ENCODE results near the gene PWWP2A.
"Not testable (repeated sequence)": the region's sequence is repeated elsewhere in the genome, so short reads cannot be mapped to it uniquely, and the experiment has no call there.

Gene PWWP2A

DNA sequence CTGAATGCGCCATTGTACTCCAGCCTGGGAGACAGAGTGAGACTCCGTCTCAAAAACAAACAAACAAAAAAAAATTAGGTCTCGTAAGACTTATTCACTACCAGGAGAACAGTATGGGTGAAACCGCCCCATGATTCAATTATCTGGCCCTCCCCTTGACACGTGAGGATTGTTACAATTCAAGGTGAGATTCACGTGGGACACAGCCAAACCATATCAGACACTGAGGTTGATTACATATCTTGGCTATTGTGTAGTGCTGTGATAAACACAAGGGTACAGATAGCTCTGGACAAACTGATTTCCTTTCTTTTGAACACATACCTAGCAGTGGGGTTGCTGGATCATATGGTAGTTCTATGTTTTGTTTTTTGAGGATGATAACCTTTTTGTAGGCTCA, 42.4 kb upstream of the PWWP2A start:
- Histone ChIP-seq H4K20me1 (ENCODE audit: insufficient read depth, low read length, poor library complexity, severe bottlenecking) (no peaks in the 10 kb centered on the region), H3F3A (ENCODE audit: low read depth) (no peaks in the 10 kb centered on the region), H3K9ac (ENCODE audit: low read depth, low read length, poor library complexity, severe bottlenecking) (no peak overlapping the region), H3K27me3 (ENCODE audit: insufficient read depth, low read length, poor library complexity, severe bottlenecking) (no peaks in the 10 kb centered on the region), H3K36me3 (ENCODE audit: insufficient read depth, low read length) (no peaks in the 10 kb centered on the region), H3K79me2 (ENCODE audit: insufficient read depth, low read length) (no peaks in the 10 kb centered on the region), H3K4me2 (ENCODE audit: low read depth, low read length, poor library complexity, severe bottlenecking) (no peak overlapping the region), H3K9me2 (replicated peaks; ENCODE audit: low read depth, low read length) (no peaks in the 10 kb centered on the region), H3K4me1 (ENCODE audit: insufficient read depth, low read length, poor library complexity, severe bottlenecking) (no peaks in the 10 kb centered on the region), H3K4me3 (ENCODE audit: low read length, poor library complexity, severe bottlenecking) (no peak overlapping the region), H2AFZ (ENCODE audit: low read length) (no peak overlapping the region), H3K9me3 (ENCODE audit: insufficient read depth, low read depth, low read length) (no peaks in the 10 kb centered on the region)
- TF ChIP-seq, protein P1, sequence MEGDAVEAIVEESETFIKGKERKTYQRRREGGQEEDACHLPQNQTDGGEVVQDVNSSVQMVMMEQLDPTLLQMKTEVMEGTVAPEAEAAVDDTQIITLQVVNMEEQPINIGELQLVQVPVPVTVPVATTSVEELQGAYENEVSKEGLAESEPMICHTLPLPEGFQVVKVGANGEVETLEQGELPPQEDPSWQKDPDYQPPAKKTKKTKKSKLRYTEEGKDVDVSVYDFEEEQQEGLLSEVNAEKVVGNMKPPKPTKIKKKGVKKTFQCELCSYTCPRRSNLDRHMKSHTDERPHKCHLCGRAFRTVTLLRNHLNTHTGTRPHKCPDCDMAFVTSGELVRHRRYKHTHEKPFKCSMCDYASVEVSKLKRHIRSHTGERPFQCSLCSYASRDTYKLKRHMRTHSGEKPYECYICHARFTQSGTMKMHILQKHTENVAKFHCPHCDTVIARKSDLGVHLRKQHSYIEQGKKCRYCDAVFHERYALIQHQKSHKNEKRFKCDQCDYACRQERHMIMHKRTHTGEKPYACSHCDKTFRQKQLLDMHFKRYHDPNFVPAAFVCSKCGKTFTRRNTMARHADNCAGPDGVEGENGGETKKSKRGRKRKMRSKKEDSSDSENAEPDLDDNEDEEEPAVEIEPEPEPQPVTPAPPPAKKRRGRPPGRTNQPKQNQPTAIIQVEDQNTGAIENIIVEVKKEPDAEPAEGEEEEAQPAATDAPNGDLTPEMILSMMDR (conservative IDR thresholded peaks at IDR 0.05; ENCODE audit: low read length), result no peak
- no peak for TF ChIP-seq EZH2phosphoT487 (IDR thresholded peaks at IDR 0.05; ENCODE audit: borderline replicate concordance)

DNA sequence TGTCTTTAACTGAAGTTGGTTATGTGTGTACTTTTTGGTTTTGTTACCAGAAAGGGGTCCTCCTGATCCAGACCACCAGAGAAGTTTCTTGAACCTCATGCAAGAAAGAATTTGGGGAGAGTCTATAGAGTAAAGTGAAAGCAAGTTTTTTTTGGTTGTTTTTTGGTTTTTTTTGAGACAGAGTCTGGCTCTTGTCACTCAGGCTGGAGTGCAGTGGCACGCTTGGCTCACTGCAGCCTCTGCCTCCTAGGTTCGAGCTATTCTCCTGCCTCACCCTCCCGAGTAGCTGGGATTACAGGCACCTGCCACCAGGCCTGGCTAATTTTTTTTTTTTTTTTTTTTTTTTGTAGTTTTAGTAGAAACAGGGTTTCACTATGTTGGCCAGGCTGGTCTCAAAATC, 41.6 kb upstream of the PWWP2A start:
- not testable (repeated sequence) for H3F3A ChIP-seq (ENCODE audit: low read depth); H3K9me2 ChIP-seq (replicated peaks; ENCODE audit: low read depth, low read length); H4K20me1 ChIP-seq (ENCODE audit: insufficient read depth, low read length, poor library complexity, severe bottlenecking); H3K79me2 ChIP-seq (ENCODE audit: insufficient read depth, low read length); H3K4me2 ChIP-seq (ENCODE audit: low read depth, low read length, poor library complexity, severe bottlenecking); H2AFZ ChIP-seq (ENCODE audit: low read length); H3K9me3 ChIP-seq (ENCODE audit: insufficient read depth, low read depth, low read length); H3K36me3 ChIP-seq (ENCODE audit: insufficient read depth, low read length); H3K4me1 ChIP-seq (ENCODE audit: insufficient read depth, low read length, poor library complexity, severe bottlenecking); H3K4me3 ChIP-seq (ENCODE audit: low read length, poor library complexity, severe bottlenecking); H3K9ac ChIP-seq (ENCODE audit: low read depth, low read length, poor library complexity, severe bottlenecking); H3K27me3 ChIP-seq (ENCODE audit: insufficient read depth, low read length, poor library complexity, severe bottlenecking)

DNA sequence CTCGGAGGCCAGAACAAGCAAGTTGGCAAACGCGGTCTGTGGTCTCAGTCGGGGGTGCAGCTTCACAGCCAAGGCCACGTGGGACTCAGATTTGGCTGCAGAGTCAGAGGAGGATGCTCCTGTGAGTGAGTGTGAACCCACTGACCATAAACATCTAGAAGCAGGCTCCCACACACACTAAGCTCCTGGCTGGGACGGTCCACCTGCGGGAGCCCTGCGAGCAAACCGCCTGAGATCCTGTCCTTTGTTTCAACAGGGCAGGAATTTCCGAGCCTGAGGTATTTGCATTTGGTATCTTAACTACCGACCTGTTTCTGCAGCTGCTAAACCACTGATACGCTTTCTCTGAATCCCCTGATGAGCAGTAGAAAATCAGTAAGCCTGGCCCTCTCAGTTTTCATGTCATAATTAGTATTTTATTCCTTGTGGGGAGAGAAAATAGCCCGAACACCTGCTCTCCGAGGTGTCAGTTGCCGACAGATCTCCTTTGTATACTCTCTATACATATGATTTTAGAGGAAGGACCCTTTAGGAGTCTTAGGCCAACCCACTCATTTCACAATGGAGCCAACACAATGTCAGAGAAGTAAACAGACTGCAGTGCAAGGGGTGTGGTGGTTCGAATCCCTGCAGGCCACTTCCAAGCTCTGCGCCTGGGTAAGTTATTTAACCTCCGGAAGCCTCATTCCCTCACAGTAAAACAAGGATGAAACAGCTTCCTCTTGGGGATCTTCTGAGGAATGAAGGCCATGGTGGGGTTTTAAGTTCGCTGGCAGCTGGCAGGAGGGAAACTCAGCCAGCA, 40.9 kb upstream of the PWWP2A start:
- no peaks in the 10 kb centered on the region for H3F3A ChIP-seq (ENCODE audit: low read depth)
- no peaks in the 10 kb centered on the region for H4K20me1 ChIP-seq (ENCODE audit: insufficient read depth, low read length, poor library complexity, severe bottlenecking)
- TF ChIP-seq, protein P1 (conservative IDR thresholded peaks at IDR 0.05; ENCODE audit: low read length), result no peak
- TF ChIP-seq EZH2phosphoT487 (IDR thresholded peaks at IDR 0.05; ENCODE audit: borderline replicate concordance), result no peak
- H3K36me3 ChIP-seq (ENCODE audit: insufficient read depth, low read length), result no peaks in the 10 kb centered on the region
- no peak overlapping the region for H3K4me3 ChIP-seq (ENCODE audit: low read length, poor library complexity, severe bottlenecking)
- H3K4me2 ChIP-seq (ENCODE audit: low read depth, low read length, poor library complexity, severe bottlenecking), result no peak overlapping the region
- no peak overlapping the region for H3K9ac ChIP-seq (ENCODE audit: low read depth, low read length, poor library complexity, severe bottlenecking)
- no peaks in the 10 kb centered on the region for H3K9me2 ChIP-seq (replicated peaks; ENCODE audit: low read depth, low read length)
- H3K9me3 ChIP-seq (ENCODE audit: insufficient read depth, low read depth, low read length), result no peaks in the 10 kb centered on the region
- H2AFZ ChIP-seq (ENCODE audit: low read length), result no peak overlapping the region
- no peaks in the 10 kb centered on the region for H3K4me1 ChIP-seq (ENCODE audit: insufficient read depth, low read length, poor library complexity, severe bottlenecking)
- H3K79me2 ChIP-seq (ENCODE audit: insufficient read depth, low read length), result no peaks in the 10 kb centered on the region
- no peaks in the 10 kb centered on the region for H3K27me3 ChIP-seq (ENCODE audit: insufficient read depth, low read length, poor library complexity, severe bottlenecking)

DNA sequence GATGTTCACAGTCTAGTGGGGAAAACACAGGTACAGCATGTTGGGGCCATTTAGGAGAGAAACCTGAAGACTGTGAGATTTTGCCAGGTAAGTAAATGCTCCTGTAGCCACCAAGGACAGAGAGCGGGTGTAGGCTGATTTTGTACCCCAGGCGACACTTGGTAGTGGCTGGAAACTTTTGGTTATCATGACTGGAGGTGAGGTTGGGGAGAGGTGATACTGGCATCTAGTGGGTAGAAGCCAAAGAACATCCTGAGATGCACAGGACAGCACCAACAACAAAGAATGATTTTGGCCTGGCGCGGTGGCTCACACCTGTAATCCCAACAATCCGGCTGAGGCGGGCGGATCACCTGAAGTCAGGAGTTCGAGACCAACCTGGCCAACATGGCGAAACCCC, 38.8 kb upstream of the PWWP2A start:
- no peak overlapping the region for H3K4me2 ChIP-seq (ENCODE audit: low read depth, low read length, poor library complexity, severe bottlenecking)
- H2AFZ ChIP-seq (ENCODE audit: low read length), result no peak overlapping the region
- no peaks in the 10 kb centered on the region for H3K4me1 ChIP-seq (ENCODE audit: insufficient read depth, low read length, poor library complexity, severe bottlenecking)
- H3K27me3 ChIP-seq (ENCODE audit: insufficient read depth, low read length, poor library complexity, severe bottlenecking), result no peaks in the 10 kb centered on the region
- H3K9me3 ChIP-seq (ENCODE audit: insufficient read depth, low read depth, low read length), result no peaks in the 10 kb centered on the region
- no peak overlapping the region for H3K4me3 ChIP-seq (ENCODE audit: low read length, poor library complexity, severe bottlenecking)
- no peaks in the 10 kb centered on the region for H4K20me1 ChIP-seq (ENCODE audit: insufficient read depth, low read length, poor library complexity, severe bottlenecking)
- H3K79me2 ChIP-seq (ENCODE audit: insufficient read depth, low read length), result no peaks in the 10 kb centered on the region
- H3K36me3 ChIP-seq (ENCODE audit: insufficient read depth, low read length), result no peaks in the 10 kb centered on the region
- TF ChIP-seq, protein P1 (conservative IDR thresholded peaks at IDR 0.05; ENCODE audit: low read length), result no peak; the same call in 1 of the 2 replicates
- TF ChIP-seq EZH2phosphoT487 (IDR thresholded peaks at IDR 0.05; ENCODE audit: borderline replicate concordance), result no peak
- H3K9me2 ChIP-seq (replicated peaks; ENCODE audit: low read depth, low read length), result no peaks in the 10 kb centered on the region
- H3F3A ChIP-seq (ENCODE audit: low read depth), result no peaks in the 10 kb centered on the region
- no peak overlapping the region for H3K9ac ChIP-seq (ENCODE audit: low read depth, low read length, poor library complexity, severe bottlenecking)
